HG03135 (cell line): ENCODE results near the gene ZNF749.
"Not testable (repeated sequence)": the region's sequence is repeated elsewhere in the genome, so short reads cannot be mapped to it uniquely, and the experiment has no call there.

ENCODE experiments used
- ATAC-seq: cut with Tn5 transposase; IDR thresholded peaks from one replicate; pipeline ENCODE4 v1.9.1; 2021; ENCODE audit warnings: mild to moderate bottlenecking, moderate library complexity; ENCODE audit not compliant: unreplicated experiment

Gene ZNF749

GRCh38 chr19:57465680-57466381, 30.7 kb downstream of the ZNF749 start:
- no peak for ATAC-seq

DNA sequence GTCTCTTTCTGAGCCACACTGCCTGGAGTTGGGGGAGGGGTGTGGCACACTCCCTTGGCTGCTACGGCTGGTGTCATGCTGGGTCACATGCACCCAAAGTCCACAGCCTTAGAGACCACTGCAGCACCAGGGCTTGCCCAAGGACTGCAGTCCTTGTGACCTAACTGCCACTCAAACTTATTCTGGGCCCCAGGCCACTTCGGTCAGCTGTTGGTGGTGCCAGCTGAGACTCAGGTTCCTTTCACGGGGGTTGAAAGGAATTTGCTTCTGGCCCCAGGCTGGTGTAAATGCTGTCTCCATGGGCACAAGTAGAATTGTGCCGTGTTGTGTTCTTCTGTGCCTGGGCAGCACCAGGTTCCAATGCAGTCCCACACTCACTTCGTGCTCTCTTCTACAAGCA, 31.4 kb downstream of the ZNF749 start:
- ATAC-seq, result no peak

GRCh38 chr19:57473646-57474045, 38.5 kb downstream of the ZNF749 start:
- ATAC-seq, result no peak

GRCh38 chr19:57477191-57478008, 42.3 kb downstream of the ZNF749 start, which contains the start of gene ZNF772:
Gene ZNF772 (minus strand): TSS chr19:57477566. CDS start chr19:57477309, 257 bp downstream.
- ATAC-seq, result peak; percentile 91

DNA sequence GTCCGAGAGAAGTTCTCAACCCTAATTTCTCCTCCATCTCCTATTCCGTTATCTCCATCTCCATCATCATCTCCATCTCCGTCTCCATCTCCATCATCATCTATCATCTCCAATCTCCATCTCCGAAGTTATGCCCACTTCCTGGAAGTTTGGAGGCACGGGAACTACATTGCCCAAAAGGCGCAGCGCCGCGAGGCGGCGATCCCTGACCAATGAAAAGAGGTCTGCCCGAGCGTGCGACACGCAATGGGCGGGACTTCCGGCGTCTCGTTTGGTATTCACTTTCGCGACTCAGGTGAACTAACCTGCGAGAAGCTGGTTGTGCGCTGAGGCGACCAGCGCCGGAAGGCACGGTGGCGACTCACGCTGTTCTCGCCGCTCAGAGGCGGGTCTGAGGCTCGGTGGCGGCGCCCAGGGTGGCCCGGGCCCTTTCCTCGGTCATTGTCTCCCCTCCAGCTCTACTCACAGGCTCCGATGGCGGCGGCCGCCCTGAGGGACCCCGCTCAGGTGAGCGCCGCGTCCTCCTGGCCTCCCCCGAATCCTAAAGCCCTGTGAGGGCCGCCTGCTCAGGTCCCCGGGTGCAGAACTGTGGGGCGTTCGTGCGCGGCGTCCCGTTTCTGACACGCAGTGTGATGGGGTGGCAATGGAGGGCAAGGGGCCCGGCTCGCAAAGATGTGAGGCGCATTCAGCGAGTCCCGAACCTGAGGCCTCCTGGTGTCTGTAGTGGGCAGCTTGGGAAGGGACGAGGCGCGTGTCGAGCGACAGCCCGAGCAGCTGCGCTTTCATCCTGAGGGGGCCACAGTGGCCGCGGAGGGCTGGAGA, 52.6 kb downstream of the ZNF749 start, which contains the start of gene ZNF419:
Gene ZNF419, plus strand, starts transcription at position 274 of the 822 bp plus-strand sequence. Its CDS starts 201 bp downstream, at position 475.
- ATAC-seq, result peak; percentile 92

- ATAC-seq, result not testable (repeated sequence)
Observed at GRCh38 chr19:57488299-57488644, 53.1 kb downstream of the ZNF749 start.
